GM21423 (cell line): ENCODE results near the gene BCKDHA.

Experiments used
- ATAC-seq: cut with Tn5 transposase; IDR thresholded peaks from one replicate; pipeline ENCODE4 v1.9.1; 2021; ENCODE audit warnings: mild to moderate bottlenecking, moderate library complexity; ENCODE audit not compliant: unreplicated experiment

Gene BCKDHA

GRCh38 chr19:41397086-41398049 is at the start of gene BCKDHA, which contains the start of gene EXOSC5:
TSS of gene BCKDHA (plus strand) at chr19:41397818. CDS start at chr19:41397828, 10 bp downstream.
TSS of gene EXOSC5 (minus strand) at chr19:41397359. CDS start at chr19:41397328, 31 bp downstream.
- peak; percentile 94 for ATAC-seq

DNA sequence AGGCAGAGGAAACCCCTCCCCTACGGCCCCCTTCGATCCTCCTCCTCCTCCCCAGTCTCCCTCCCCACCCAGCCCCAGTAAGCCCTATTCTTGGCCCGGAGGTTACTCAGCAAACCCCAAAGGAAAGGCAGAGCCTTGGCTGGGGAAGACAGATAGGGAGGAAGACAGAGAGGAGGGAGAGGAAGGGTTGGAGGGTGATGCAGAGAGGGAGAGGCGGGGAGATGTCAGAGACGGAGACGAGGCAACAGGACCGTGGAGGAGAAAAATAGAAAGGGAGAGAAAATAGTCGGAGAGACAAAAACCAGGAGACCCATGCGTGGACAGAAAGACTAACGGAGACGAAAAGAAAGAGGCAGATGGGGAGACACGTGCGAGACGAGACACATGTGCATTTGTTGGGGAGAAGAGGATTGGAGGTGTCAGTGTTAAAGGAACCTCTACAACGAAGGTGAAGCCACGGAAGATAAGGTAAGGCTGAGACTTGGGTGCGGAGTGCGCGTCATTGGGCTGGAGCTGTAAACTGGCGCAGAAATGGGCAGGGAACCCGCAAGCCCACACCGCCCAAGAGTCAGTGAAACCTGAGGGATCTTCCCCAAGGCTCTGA is 46.8 kb upstream of the BCKDHA start:
- ATAC-seq, result peak; percentile 3

DNA sequence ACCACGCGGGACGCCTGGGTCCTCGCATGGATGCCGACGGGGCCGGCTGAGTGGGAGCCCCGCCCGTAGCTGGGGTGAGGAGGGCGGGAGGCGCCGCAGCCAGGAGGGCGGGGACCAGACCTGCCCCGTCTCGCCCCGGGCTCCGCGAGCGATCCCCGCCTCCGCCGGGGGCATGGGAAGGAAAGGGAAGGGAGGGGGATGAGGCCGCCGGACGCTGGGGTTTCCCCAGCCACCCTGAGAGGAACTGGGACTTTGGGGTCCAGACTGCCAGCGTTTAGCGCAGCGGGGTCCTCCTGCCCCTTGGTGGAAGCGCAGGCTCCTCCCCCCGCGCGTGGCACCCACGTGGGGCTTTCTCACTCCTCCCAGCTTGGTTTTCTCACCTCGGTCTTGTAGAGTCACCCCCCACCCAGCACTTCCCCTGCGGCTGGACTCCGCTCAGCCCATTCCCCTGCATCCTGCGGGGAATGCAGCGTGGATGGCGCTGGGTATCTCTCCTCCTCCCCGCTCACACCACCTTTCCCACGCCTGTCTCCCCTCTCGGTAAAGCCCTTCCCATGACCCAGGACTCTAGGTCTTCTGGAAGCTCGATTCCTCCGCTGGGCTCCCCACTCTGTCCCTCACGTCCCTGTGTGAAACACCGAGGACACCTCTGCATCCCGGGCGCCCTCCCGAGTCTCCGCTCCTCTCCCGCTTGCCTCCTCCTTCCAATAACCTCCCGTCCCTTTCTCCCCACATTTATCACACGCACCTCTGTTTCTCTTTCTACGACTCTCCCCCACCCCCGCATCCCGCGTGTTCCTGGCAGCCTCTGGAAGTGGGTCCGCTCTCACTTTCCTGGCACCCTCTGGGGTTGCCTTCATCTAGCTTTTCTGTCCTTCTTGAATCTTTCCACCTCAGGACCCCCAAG is 46.0 kb upstream of the BCKDHA start:
- ATAC-seq, result peak; percentile 37

- no peak for ATAC-seq
These were observed 45.4 kb upstream of the BCKDHA start for GRCh38 chr19:41352279-41352608.

DNA sequence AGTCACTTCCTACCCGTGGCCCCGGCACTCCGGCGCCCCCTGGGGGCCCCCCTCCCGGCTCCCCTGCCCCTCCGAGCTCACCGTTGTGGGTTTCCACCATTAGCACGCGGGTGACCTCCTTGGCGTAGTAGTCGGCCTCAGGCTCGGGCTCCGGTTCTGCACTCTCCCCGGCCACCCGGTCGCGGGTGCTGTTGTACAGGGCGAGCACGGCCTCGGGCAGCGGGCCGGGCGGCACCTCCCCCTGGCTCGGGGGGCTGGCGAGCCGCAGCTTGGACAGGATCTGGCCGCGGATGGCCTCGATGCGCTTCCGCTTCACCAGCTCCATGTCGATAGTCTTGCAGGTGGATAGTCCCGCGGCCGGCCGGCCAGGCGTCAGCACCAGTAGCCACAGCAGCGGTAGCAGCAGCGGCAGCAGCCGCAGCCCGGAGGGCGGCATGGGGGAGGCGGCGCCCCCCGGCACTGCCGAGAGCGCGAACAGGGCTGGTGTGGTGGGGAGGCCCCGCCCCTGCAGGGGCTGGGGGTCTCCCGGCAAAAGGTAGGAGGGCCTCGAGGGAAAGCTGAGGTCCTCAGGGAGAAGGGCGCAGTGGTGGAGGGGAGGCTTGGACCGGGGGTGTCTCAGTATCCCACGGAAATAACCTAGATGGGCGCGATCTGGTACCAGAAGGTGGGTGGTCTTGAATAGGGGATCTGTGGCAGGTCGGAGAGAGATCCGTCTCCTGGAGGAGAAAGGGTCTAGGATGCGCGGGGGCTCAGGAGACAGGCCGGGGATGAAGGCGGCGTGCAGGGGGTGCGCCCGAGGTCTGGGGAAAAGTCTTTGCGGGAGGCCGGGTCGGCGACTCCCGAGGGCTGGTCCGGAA is 44.8 kb upstream of the BCKDHA start:
- no peak for ATAC-seq

GRCh38 chr19:41353466-41354342 is 43.9 kb upstream of the BCKDHA start, which contains the start of gene TGFB1:
TSS of gene TGFB1 (minus strand) at chr19:41353922. CDS start at chr19:41353044, 878 bp downstream.
- ATAC-seq, result peak; percentile 36

DNA sequence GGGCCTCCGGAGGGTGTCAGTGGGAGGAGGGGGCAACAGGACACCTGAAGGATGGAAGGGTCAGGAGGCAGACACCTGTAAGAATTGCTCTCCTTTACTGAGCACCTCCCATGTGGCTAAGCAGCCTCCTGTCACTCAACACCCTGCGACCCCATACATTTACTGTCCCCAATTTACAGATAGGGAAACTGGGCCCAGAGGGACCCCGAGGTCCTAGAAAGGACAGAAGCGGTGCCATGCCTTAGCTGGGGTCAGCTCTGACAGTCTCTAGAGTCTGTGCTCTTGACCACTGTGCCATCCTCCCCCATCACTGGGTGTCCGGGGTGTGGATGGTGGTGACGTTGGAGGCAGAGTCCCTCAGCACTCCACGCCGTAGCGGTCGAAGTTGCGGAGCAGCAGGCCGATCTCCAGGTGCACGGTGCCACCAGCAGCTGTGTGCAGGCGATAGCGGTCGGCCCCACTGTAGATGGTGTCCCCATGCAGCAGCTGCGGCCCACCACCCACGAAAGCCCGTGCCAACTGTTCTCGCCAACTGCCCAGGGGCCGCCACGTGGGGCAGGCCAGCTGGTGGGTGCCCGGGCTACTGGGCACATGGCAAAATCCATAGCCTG is 43.2 kb upstream of the BCKDHA start:
- ATAC-seq, result no peak

- no peak for ATAC-seq
These were observed 42.6 kb upstream of the BCKDHA start for GRCh38 chr19:41355035-41355434.

GRCh38 chr19:41355802-41356201 is 41.8 kb upstream of the BCKDHA start:
- no peak for ATAC-seq

DNA sequence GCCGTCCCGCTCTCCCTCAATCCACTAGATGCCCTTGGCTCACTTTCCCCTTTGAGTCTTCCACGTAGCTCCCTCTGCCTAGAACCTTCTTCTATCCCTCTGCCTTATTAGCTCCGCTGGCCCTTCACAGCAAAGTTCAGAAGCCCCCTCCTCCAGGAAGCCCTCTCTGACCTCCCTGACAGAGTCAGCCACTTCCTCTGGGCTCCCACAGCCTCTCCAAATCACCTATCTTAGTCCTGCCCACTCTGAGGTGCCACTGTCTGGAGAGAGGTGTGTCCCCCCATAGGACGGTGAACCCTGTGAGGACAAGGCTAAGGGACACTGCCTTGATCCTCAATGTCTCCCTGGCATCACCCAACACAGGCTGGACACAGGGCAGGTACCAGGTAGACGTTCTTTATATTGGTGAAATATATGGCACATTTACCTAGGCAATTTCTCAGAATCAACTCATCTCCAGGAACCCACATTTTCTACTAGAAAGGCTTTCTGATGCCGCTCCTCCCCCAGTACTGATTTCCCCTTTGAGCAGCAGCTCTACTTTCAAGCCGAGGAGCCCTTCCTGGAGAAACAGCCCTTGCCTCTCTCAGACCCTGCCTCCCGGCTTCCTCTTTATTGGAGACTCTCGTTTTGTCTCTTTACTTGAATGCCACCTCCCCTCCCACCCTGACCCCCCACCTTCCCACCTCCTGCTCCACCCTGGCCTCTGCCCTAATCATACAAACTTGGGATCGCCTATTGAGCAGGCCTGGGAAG is 40.5 kb upstream of the BCKDHA start:
- ATAC-seq, result no peak

DNA sequence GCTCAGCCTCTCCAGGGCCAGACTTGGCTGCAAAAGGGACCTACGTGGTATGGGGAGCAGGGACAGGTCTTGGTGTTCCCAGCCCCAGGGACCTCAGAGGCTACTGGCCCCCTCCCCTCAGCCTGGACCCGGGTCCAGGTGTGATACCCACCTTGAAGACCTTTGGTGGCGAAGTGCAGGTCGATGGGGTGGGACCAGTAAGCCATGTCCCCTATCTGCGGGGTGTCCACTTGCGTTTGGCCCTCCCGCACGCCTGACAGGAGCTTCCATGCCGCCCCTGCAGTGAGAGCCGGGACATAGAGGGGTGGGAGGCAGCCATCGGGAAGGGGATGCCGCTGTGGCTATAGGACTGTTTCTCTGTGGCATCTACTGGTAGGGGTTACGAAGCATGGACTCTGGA is 39.9 kb upstream of the BCKDHA start:
- no peak for ATAC-seq

DNA sequence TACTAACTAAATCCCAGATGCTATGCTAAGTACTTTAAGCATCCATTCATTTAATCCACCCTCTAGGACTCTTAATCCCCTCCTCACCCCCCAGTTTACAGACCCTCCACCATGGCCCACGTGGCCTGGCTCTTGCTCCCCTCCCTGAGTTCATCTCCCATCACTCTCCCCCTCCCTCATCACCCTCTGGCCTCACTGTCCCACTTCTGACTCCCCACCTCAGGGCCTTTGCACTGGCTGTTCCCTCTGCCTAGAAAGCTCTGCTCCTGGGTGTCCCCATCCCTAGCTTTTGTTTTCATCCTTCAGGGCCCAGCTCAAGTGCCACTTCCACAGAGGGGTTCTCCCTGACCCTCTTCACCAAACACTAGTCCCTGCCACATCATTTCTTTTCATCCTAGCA is 37.9 kb upstream of the BCKDHA start:
- no peak for ATAC-seq

- no peak for ATAC-seq
These were observed 35.3 kb upstream of the BCKDHA start for GRCh38 chr19:41362143-41362847.

DNA sequence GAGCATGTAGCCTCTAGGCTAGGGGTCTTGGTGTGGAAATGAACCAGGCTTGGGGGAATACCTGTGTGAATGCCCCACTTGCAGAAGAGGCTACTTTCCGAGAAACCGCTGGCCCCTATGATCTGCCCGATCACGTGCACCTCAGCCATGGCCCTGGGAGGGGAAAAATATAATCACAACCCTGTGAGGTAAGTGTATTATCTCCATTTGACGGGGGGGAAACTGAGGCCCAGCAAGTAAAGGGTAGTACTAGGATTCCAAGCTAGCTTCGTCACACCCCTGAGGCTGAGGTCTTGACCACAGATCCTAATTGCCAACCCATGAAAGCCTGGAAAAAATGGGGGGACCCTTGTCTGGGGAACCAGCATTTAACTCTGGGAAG is 34.3 kb upstream of the BCKDHA start:
- ATAC-seq, result no peak

DNA sequence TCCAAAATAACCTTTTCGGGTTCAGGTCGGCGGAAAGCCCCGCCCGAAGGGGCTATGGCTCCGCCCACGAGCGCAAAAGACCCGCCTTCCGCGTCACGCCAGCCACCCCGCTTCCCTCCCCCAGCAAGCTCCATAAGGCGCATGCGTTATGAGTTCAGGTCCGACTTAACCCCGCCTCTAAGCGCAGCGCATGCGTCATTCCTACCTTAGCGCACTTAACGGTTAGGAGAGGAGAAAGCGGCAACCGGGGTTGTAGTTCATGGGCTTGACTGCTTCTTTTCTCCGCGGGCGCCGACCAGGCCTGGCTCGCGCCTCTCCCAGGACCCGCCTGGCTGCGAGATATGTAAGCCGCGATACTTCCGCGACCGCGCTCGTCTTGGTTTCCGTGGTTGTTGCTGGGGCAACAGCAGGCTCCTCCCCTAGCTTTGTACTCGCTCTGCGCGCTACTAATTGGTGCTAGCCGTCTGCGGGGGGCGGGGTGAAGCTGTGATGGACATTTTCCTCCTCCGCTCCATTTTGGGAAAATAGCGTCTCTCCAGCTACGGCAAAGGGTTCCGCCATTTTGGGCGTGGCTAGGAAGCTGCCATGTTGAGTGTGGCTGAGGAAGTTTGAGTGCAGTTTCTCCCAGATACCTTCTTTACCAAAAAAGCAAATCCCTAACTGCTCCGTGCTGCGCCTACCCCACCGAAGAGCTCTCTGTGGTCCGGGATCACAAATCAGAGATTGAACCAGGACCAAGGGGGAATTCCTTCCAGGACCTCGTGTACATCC is 33.7 kb upstream of the BCKDHA start, which contains the start of gene B9D2:
TSS of gene B9D2 (minus strand) at position 397 of the 771 bp plus-strand sequence. CDS start 630 bp downstream, outside the sequence.
- ATAC-seq, result peak; percentile 82
